ENCODE data around the gene SPOUT1.
A peak's percentile ranks its signal among the peaks of the same experiment; 100 is the strongest.

DNA sequence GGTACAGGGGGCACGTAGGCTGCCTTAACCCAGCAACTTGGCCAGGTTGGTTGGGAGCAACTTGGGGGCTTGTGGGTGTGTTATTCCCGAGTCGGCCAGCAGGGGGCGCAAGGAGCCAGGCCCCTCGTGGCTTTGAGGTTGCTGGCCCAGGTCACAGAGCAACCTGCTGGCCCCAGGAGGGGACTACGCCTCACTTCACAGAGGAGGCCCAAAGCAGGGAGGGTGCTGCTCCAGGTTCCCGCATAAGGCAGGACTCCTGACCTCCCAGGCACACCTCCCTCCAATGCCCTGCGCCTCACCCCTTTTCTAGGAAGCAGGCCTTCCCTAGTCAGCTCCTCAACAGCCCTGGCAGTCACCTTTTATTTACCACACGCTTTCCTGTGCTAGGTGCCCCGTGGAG is 34.1 kb upstream of the SPOUT1 start:
- TF ChIP-seq, protein P1, sequence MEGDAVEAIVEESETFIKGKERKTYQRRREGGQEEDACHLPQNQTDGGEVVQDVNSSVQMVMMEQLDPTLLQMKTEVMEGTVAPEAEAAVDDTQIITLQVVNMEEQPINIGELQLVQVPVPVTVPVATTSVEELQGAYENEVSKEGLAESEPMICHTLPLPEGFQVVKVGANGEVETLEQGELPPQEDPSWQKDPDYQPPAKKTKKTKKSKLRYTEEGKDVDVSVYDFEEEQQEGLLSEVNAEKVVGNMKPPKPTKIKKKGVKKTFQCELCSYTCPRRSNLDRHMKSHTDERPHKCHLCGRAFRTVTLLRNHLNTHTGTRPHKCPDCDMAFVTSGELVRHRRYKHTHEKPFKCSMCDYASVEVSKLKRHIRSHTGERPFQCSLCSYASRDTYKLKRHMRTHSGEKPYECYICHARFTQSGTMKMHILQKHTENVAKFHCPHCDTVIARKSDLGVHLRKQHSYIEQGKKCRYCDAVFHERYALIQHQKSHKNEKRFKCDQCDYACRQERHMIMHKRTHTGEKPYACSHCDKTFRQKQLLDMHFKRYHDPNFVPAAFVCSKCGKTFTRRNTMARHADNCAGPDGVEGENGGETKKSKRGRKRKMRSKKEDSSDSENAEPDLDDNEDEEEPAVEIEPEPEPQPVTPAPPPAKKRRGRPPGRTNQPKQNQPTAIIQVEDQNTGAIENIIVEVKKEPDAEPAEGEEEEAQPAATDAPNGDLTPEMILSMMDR (IDR thresholded peaks at IDR 0.05) = peak; percentile 96
- TF ChIP-seq ZFX (IDR thresholded peaks at IDR 0.05; ENCODE audit: borderline replicate concordance) = no peak
